A673 (cell line): ENCODE measurements around the gene IQCE. TPM values are rescaled to one million over a fixed set of nuclear protein-coding genes. Genes with fewer than 3 reads are reported as not detected.

Experiments
- BruUV-seq: library from RNA; stranded (reverse); fragments of 400-500 nt; replicated peaks from 2 replicates; lab custom pipeline; 2021; lab: Mats Ljungman, UMichigan
- CTCF ChIA-PET: fragments of 300-600 bp; sonication (Branson Sonifier 250); formaldehyde crosslinking; loops from one replicate; lab custom pipeline; 2022; ENCODE audit warnings: antibody characterized with exemption; lab: Charles Lee
- POLR2A ChIA-PET: fragments of 300-600 bp; sonication (Branson Sonifier 250); formaldehyde crosslinking; loops from one replicate; lab custom pipeline; 2022; ENCODE audit warnings: antibody characterized with exemption; ENCODE audit not compliant: low non-redundant PET; lab: Charles Lee
- DNase-seq: peaks from one replicate; pipeline ENCODE4 v3.0.0-alpha.2; 2015; ENCODE audit warnings: low spot score
- H3K27ac ChIP-seq: fragments of 200-600 bp; sonication (generic); 2 replicates; pipeline ENCODE4 v1.5.1; 2016; ENCODE audit warnings: mixed run types, low read depth, mild to moderate bottlenecking, mixed read lengths, antibody characterized with exemption, low read length; ENCODE audit not compliant: poor library complexity, severe bottlenecking
- H3K27me3 ChIP-seq: fragments of 200-600 bp; sonication (generic); replicated peaks from 2 replicates; pipeline ENCODE4 v1.6.1; 2017; ENCODE audit warnings: mixed run types, low read depth, mild to moderate bottlenecking, mixed read lengths, antibody characterized with exemption, low read length; ENCODE audit not compliant: insufficient read depth, poor library complexity
- H3K36me3 ChIP-seq: fragments of 200-600 bp; sonication (generic); 2 replicates; pipeline ENCODE4 v1.6.1; 2016; ENCODE audit warnings: mixed run types, mild to moderate bottlenecking, mixed read lengths, antibody characterized with exemption, low read length; ENCODE audit not compliant: insufficient read depth, poor library complexity, severe bottlenecking
- H3K4me1 ChIP-seq: fragments of 200-600 bp; sonication (generic); 2 replicates; pipeline ENCODE4 v1.6.1; 2017; ENCODE audit warnings: mixed run types, mild to moderate bottlenecking, mixed read lengths, antibody characterized with exemption, low read length; ENCODE audit not compliant: insufficient read depth, poor library complexity, severe bottlenecking
- H3K4me3 ChIP-seq: fragments of 200-600 bp; sonication (generic); 2 replicates; pipeline ENCODE4 v1.5.1; 2016; ENCODE audit warnings: low read depth, mixed run types, mild to moderate bottlenecking, mixed read lengths, low read length; ENCODE audit not compliant: poor library complexity, severe bottlenecking
- H3K9me3 ChIP-seq: fragments of 200-600 bp; sonication (generic); 2 replicates; pipeline ENCODE4 v1.6.1; 2016; ENCODE audit warnings: mixed run types, low read depth, mild to moderate bottlenecking, mixed read lengths, antibody characterized with exemption, low read length; ENCODE audit not compliant: poor library complexity, severe bottlenecking
- CTCF ChIP-seq: fragments of 300-800, 200-600 bp; sonication (generic); conservative IDR thresholded peaks from 2 replicates; pipeline ENCODE4 v1.5.1; 2017; ENCODE audit warnings: low read depth, mild to moderate bottlenecking, antibody characterized with exemption, low read length, moderate library complexity, mixed read lengths
- EZH2 ChIP-seq: fragments of 200-600 bp; sonication (generic); IDR thresholded peaks from 2 replicates; pipeline ENCODE4 v1.6.1; 2017; ENCODE audit warnings: borderline replicate concordance, low read depth, mild to moderate bottlenecking, mixed read lengths, antibody characterized with exemption, low read length; ENCODE audit not compliant: poor library complexity, severe bottlenecking
- intact Hi-C: fragments of 100-400 bp; cut with micrococcal nuclease; formaldehyde crosslinking; loops from one replicate; pipeline ENCODE4 v1.10.0; 2022; ENCODE audit not compliant: unreplicated experiment
- total RNA-seq: library from RNA; stranded (reverse); gene quantifications from 2 replicates; pipeline ENCODE4 v1.2.3, GENCODE V29; 2021

IQCE gene
- total RNA-seq, 1 experiment from 2014 or later, result 35.4 TPM

- H3K27me3 ChIP-seq, result no peaks in the 10 kb centered on the region
- no peak overlapping the region for H3K4me3 ChIP-seq
- peak overlapping the region; percentile 58 for H3K27ac ChIP-seq
- intact Hi-C loops, result no loop called here
- H3K36me3 ChIP-seq, result peaks cover 23% of the 10 kb centered on the region
- H3K9me3 ChIP-seq, result no peaks in the 10 kb centered on the region
- BruUV-seq, result no TSS peak
- ChIA-PET CTCF (no interaction called here), POLR2A (no interaction called here)
- TF ChIP-seq CTCF (no peak), EZH2 (no peak)
- no peak for DNase-seq
- H3K4me1 ChIP-seq, result peaks cover 17% of the 10 kb centered on the region
These were observed 78.3 kb downstream of the IQCE start for GRCh38 chr7:2637066-2637471.

- Histone ChIP-seq H3K27ac (peak overlapping the region; percentile 58), H3K27me3 (no peaks in the 10 kb centered on the region), H3K36me3 (peaks cover 21% of the 10 kb centered on the region), H3K4me3 (no peak overlapping the region), H3K9me3 (no peaks in the 10 kb centered on the region), H3K4me1 (peaks cover 17% of the 10 kb centered on the region)
- intact Hi-C loops, result no loop called here
- DNase-seq, result no peak
- TF ChIP-seq EZH2 (no peak), CTCF (no peak)
- CTCF ChIA-PET, result no interaction called here
- POLR2A ChIA-PET, result no interaction called here
- BruUV-seq, result no TSS peak
These were observed 78.9 kb downstream of the IQCE start for GRCh38 chr7:2637505-2638223.

GRCh38 chr7:2638224-2638991 is 79.6 kb downstream of the IQCE start:
- CTCF ChIA-PET, result no interaction called here
- Histone ChIP-seq H3K4me1 (peaks cover 17% of the 10 kb centered on the region), H3K27ac (peak overlapping the region; percentile 58), H3K27me3 (no peaks in the 10 kb centered on the region), H3K36me3 (peaks cover 21% of the 10 kb centered on the region), H3K9me3 (no peaks in the 10 kb centered on the region), H3K4me3 (no peak overlapping the region)
- intact Hi-C loops, result no loop called here
- TF ChIP-seq CTCF (no peak), EZH2 (no peak)
- no peak for DNase-seq
- no TSS peak for BruUV-seq
- POLR2A ChIA-PET, result no interaction called here
